Islet of Langerhans (tissue), 1 donor: ENCODE measurements around the gene FHL1.

ENCODE experiments used
- FAIRE-seq: peaks from one replicate; lab custom pipeline; 2011; peaks lifted over from hg19 to GRCh38; lab: Jason Lieb, UNC

Gene FHL1

DNA sequence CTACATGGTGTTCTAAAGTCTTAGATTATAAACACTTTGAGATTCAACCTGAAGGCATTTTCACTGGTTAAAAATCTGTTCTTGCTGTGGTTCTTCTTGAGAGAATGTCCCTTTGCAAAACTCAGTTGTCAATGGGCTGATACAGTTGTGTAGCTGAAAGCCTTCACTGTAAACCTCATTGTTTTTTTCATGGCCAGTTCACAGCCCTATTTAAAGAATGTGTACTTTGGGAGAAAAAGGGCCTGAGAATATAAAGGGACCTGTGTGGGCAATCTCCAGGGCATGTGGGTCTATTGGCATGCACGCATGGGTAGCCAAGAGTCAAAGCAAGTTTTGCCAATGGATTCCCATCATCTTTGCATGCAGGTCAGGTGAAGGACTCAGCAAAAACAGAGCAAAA is 111.6 kb downstream of the FHL1 start:
- no peak for FAIRE-seq

- FAIRE-seq = no peak
Observed at GRCh38 chrX:136259543-136259942, 112.2 kb downstream of the FHL1 start.

DNA sequence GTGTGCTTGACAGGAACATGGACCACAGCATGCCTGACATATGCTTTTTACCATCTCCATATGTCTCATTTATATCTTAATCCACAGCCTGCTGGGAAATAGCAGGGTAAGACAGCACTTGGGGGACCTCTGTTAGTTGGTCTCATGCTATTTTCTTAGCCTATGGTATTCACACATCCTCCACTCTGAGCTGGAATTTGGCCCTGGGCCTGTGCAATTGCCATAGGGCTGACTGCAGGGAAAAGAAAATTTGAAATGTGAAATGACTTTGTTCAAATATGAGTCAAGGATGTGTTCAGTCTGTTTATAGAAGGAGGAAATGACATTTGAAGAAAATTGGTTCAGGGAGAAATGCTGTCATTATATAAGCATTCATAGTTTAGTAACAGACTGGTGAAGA is 113.4 kb downstream of the FHL1 start:
- no peak for FAIRE-seq
